Vagina (tissue), 2 donors: ENCODE results near the gene TUBB6.

Source experiments
- CTCF ChIP-seq, 3 experiments: fragments of 450-650 bp in 2 of 3; fragments of 200-600 bp in 1 of 3; sonication (generic) in 1 of 3; IDR thresholded peaks; one replicate each; pipeline ENCODE4 v1.5.1; 2017 to 2019; ENCODE audit warnings: antibody characterized with exemption in 3 of 3, mild to moderate bottlenecking in 2 of 3, moderate library complexity in 2 of 3
- POLR2AphosphoS5 ChIP-seq, 2 donors: sonication (generic); formaldehyde crosslinking; IDR thresholded peaks; one replicate each; pipeline ENCODE4 v1.9.0; 2017; ENCODE audit warnings: antibody characterized with exemption in 2 of 2, mild to moderate bottlenecking in 2 of 2, low read depth in 1 of 2; ENCODE audit not compliant: insufficient read depth in 1 of 2

GRCh38 chr18:12282442-12283039 is 25.5 kb upstream of the TUBB6 start:
- no peak for TF ChIP-seq CTCF (IDR thresholded peaks at IDR 0.05)
- no peak for TF ChIP-seq POLR2AphosphoS5 (IDR thresholded peaks at IDR 0.05; ENCODE audit: insufficient read depth in 1 of 2, low read depth in 1 of 2)
